H1 (cell line): ENCODE data around the gene AGFG1. TPM values are rescaled to one million over a fixed set of nuclear protein-coding genes. Genes with fewer than 3 reads are reported as not detected.

Experiments used
- BCL11A ChIP-seq, 2 experiments: IDR thresholded peaks; one replicate each; pipeline ENCODE4 v1.6.1; 2011; ENCODE audit warnings: low read depth in 2 of 2, low read length in 2 of 2, mild to moderate bottlenecking in 2 of 2
- CREB1 ChIP-seq: IDR thresholded peaks from 2 replicates; pipeline ENCODE4 v1.6.1; 2012; ENCODE audit warnings: inconsistent platforms
- EZH2 ChIP-seq: fragments of 200-600 bp; sonication (generic); IDR thresholded peaks from 2 replicates; pipeline ENCODE4 v1.7.1; 2012; ENCODE audit warnings: low read depth, mild to moderate bottlenecking, moderate library complexity, low read length, inconsistent platforms; ENCODE audit not compliant: severe bottlenecking
- SUZ12 ChIP-seq: fragments of 200-600 bp; sonication (generic); IDR thresholded peaks from 2 replicates; pipeline ENCODE4 v1.6.1; 2012; ENCODE audit warnings: mild to moderate bottlenecking, inconsistent platforms, low read length, moderate library complexity, mixed read lengths
- TEAD4 ChIP-seq: IDR thresholded peaks from 2 replicates; pipeline ENCODE4 v1.6.1; 2012; ENCODE audit warnings: low read depth, low read length, inconsistent platforms, mixed read lengths
- ZNF274 ChIP-seq: IDR thresholded peaks from 2 replicates; pipeline ENCODE4 v1.7.0; 2012; ENCODE audit warnings: low read length, borderline replicate concordance; ENCODE audit errors: extremely low read depth
- polyA plus RNA-seq, 7 experiments: library from polyadenylated mRNA; depleted of rRNA in 3 of 7; stranded (reverse) in 5 of 7; unstranded in 2 of 7; fragments of >200 nt in 5 of 7; fragments of 200-250 nt in 2 of 7; gene quantifications; 1 replicate in 5 of 7; 2 replicates in 1 of 7; 4 replicates in 1 of 7; pipeline versions ENCODE4 v1.2.1 to v1.2.3, GENCODE V29; 2011 to 2013; ENCODE audit warnings: missing spikeins in 2 of 7, mixed read lengths in 2 of 7
- total RNA-seq: library from RNA; stranded (reverse); fragmentation: NEBNext Ultra II Directional; extraction: Animal tissue kit (Norgen Biotek cat#: 25700); gene quantifications from 2 replicates; pipeline ENCODE4 v1.2.1, GENCODE V29; 2021
- TF ChIP-seq, protein P1 (sequence below): IDR thresholded peaks from 2 replicates; pipeline ENCODE4 v1.6.1; 2011; ENCODE audit warnings: low read length, improper control_type of control experiment

The AGFG1 gene
- total and polyA plus RNA-seq, 2 of the 8 experiments (the other 6 are each of a cell fraction or from before 2014, with no cell fraction given), result 102 to 147 TPM

GRCh38 chr2:227527351-227527750, 55.4 kb downstream of the AGFG1 start (continued):
- TF ChIP-seq BCL11A (IDR thresholded peaks at IDR 0.05; ENCODE audit: low read depth in 2 of 2, low read length in 2 of 2), result no peak
- TF ChIP-seq EZH2, result no peak
- no peak for TF ChIP-seq ZNF274
- TF ChIP-seq TEAD4, result no peak
- TF ChIP-seq SUZ12, result no peak
- TF ChIP-seq, protein P1, sequence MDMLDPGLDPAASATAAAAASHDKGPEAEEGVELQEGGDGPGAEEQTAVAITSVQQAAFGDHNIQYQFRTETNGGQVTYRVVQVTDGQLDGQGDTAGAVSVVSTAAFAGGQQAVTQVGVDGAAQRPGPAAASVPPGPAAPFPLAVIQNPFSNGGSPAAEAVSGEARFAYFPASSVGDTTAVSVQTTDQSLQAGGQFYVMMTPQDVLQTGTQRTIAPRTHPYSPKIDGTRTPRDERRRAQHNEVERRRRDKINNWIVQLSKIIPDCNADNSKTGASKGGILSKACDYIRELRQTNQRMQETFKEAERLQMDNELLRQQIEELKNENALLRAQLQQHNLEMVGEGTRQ, result no peak
- TF ChIP-seq CREB1, result no peak
